K562 (cell line): ENCODE results near the gene TMEM217. TPM values are rescaled to one million over a fixed set of nuclear protein-coding genes. Genes with fewer than 3 reads are reported as not detected.

Experiments used
- CEBPB ChIP-seq: fragments of 450-650 bp; IDR thresholded peaks from 2 replicates; pipeline ENCODE4 v1.6.1; 2016; ENCODE audit warnings: missing genetic modification characterization, missing compliant biosample characterization
- DNMT1 ChIP-seq: fragments of 450-650 bp; IDR thresholded peaks from 2 replicates; pipeline ENCODE4 v1.6.1; 2016; ENCODE audit warnings: antibody characterized with exemption, mild to moderate bottlenecking
- JUN ChIP-seq, 2 experiments: sonication (generic) in 1 of 2; formaldehyde crosslinking in 1 of 2; IDR thresholded peaks; 2 replicates each; pipeline versions ENCODE4 v1.6.1 to v1.8.0; 2012 to 2022; ENCODE audit warnings: borderline replicate concordance in 2 of 2, mild to moderate bottlenecking in 2 of 2, improper control_type of control experiment in 1 of 2, low read depth in 1 of 2, low read length in 1 of 2, missing genetic modification reagents in 1 of 2
- STAG1 ChIP-seq: sonication (generic); formaldehyde crosslinking; IDR thresholded peaks from 2 replicates; pipeline ENCODE4 v1.5.0; 2020; ENCODE audit warnings: missing genetic modification reagents, borderline replicate concordance
- polyA plus RNA-seq, 8 experiments: library from polyadenylated mRNA; depleted of rRNA in 4 of 8; stranded (reverse) in 5 of 8; unstranded in 3 of 8; fragments of >200 nt; fragmentation: Nextera tagmentation in 2 of 8; fragmentation: Illumina TruSeq in 1 of 8; extraction: Ambion mirVana in 2 of 8; extraction: Trizol in 1 of 8; gene quantifications; 2 replicates each; pipeline versions ENCODE4 v1.2.1 to v1.2.3, GENCODE V29; 2011 to 2014; ENCODE audit warnings: inconsistent platforms in 1 of 8, missing spikeins in 1 of 8
- total RNA-seq, 7 experiments: library from RNA; depleted of rRNA in 6 of 7; stranded (reverse); fragments of >200 nt in 6 of 7; fragmentation: Illumina TruSeq in 2 of 7; extraction: Trizol in 2 of 7; gene quantifications; 2 replicates each; pipeline versions ENCODE4 v1.2.1 to v1.2.3, GENCODE V29; 2011 to 2021; ENCODE audit warnings: low replicate concordance in 1 of 7
- TF ChIP-seq, protein P1 (sequence below): fragments of 200-600 bp; sonication (generic); IDR thresholded peaks from one replicate; pipeline ENCODE4 v1.6.1; 2012; ENCODE audit warnings: mild to moderate bottlenecking, low read depth, low read length, inconsistent platforms
- TF ChIP-seq, protein P2 (sequence below): fragments of 250-450 bp; sonication (Bioruptor Pico); IDR thresholded peaks from 2 replicates; pipeline ENCODE4 v1.5.0; 2020; ENCODE audit warnings: mild to moderate bottlenecking
- TF ChIP-seq, protein P3 (sequence below): IDR thresholded peaks from 3 replicates; pipeline ENCODE4 v1.6.1; 2011; ENCODE audit warnings: borderline replicate concordance, mild to moderate bottlenecking, moderate library complexity; ENCODE audit not compliant: insufficient read length; ENCODE audit errors: extremely low read depth

The TMEM217 gene
- total and polyA plus RNA-seq, 9 of the 15 experiments (the other 6 are each of a cell fraction or from before 2014, with no cell fraction given): 1.3 to 8.0 (median 1.9) TPM

DNA sequence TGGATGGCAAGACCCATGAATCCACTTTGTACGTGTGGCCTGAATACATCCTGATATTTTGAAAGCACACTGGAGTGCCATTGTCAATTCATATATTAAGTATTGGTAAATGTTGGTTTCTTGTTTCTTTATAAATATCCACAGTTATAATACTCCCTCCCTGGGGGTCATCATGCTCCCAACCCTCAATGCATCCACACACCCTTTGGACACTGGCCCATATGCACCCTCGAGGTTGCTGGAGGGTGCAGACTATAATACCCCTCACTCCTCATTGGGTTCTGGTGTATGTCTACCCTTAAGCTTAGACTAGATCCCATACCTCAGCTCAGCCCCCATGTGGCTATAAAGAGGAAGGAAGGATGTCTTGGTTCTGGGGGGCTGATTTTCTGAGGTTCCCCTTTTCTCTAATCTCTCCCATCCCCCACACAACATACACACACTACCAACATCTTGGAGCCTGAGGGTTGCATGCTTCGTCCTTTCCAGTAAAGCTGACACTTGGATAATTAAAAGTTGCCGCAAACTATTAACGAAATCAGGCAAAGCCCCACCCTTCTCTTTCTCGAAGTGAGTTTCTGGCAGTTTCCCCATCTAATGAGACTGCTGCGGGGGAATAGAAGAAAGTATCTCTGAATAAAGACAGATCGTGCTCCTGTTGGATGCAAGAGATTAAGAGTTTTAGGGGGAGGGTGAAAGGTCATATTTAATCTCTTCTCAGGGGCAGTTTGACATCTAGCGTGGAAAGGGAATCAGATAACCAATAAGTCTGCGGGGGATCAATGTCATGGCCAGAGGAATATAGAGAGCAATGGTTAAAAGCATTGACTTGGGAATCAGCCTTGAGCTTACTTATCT is 80.6 kb downstream of the TMEM217 start (continued):
- TF ChIP-seq, protein P1, sequence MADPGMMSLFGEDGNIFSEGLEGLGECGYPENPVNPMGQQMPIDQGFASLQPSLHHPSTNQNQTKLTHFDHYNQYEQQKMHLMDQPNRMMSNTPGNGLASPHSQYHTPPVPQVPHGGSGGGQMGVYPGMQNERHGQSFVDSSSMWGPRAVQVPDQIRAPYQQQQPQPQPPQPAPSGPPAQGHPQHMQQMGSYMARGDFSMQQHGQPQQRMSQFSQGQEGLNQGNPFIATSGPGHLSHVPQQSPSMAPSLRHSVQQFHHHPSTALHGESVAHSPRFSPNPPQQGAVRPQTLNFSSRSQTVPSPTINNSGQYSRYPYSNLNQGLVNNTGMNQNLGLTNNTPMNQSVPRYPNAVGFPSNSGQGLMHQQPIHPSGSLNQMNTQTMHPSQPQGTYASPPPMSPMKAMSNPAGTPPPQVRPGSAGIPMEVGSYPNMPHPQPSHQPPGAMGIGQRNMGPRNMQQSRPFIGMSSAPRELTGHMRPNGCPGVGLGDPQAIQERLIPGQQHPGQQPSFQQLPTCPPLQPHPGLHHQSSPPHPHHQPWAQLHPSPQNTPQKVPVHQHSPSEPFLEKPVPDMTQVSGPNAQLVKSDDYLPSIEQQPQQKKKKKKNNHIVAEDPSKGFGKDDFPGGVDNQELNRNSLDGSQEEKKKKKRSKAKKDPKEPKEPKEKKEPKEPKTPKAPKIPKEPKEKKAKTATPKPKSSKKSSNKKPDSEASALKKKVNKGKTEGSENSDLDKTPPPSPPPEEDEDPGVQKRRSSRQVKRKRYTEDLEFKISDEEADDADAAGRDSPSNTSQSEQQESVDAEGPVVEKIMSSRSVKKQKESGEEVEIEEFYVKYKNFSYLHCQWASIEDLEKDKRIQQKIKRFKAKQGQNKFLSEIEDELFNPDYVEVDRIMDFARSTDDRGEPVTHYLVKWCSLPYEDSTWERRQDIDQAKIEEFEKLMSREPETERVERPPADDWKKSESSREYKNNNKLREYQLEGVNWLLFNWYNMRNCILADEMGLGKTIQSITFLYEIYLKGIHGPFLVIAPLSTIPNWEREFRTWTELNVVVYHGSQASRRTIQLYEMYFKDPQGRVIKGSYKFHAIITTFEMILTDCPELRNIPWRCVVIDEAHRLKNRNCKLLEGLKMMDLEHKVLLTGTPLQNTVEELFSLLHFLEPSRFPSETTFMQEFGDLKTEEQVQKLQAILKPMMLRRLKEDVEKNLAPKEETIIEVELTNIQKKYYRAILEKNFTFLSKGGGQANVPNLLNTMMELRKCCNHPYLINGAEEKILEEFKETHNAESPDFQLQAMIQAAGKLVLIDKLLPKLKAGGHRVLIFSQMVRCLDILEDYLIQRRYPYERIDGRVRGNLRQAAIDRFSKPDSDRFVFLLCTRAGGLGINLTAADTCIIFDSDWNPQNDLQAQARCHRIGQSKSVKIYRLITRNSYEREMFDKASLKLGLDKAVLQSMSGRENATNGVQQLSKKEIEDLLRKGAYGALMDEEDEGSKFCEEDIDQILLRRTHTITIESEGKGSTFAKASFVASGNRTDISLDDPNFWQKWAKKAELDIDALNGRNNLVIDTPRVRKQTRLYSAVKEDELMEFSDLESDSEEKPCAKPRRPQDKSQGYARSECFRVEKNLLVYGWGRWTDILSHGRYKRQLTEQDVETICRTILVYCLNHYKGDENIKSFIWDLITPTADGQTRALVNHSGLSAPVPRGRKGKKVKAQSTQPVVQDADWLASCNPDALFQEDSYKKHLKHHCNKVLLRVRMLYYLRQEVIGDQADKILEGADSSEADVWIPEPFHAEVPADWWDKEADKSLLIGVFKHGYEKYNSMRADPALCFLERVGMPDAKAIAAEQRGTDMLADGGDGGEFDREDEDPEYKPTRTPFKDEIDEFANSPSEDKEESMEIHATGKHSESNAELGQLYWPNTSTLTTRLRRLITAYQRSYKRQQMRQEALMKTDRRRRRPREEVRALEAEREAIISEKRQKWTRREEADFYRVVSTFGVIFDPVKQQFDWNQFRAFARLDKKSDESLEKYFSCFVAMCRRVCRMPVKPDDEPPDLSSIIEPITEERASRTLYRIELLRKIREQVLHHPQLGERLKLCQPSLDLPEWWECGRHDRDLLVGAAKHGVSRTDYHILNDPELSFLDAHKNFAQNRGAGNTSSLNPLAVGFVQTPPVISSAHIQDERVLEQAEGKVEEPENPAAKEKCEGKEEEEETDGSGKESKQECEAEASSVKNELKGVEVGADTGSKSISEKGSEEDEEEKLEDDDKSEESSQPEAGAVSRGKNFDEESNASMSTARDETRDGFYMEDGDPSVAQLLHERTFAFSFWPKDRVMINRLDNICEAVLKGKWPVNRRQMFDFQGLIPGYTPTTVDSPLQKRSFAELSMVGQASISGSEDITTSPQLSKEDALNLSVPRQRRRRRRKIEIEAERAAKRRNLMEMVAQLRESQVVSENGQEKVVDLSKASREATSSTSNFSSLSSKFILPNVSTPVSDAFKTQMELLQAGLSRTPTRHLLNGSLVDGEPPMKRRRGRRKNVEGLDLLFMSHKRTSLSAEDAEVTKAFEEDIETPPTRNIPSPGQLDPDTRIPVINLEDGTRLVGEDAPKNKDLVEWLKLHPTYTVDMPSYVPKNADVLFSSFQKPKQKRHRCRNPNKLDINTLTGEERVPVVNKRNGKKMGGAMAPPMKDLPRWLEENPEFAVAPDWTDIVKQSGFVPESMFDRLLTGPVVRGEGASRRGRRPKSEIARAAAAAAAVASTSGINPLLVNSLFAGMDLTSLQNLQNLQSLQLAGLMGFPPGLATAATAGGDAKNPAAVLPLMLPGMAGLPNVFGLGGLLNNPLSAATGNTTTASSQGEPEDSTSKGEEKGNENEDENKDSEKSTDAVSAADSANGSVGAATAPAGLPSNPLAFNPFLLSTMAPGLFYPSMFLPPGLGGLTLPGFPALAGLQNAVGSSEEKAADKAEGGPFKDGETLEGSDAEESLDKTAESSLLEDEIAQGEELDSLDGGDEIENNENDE: peak; percentile 17
- TF ChIP-seq, protein P2, sequence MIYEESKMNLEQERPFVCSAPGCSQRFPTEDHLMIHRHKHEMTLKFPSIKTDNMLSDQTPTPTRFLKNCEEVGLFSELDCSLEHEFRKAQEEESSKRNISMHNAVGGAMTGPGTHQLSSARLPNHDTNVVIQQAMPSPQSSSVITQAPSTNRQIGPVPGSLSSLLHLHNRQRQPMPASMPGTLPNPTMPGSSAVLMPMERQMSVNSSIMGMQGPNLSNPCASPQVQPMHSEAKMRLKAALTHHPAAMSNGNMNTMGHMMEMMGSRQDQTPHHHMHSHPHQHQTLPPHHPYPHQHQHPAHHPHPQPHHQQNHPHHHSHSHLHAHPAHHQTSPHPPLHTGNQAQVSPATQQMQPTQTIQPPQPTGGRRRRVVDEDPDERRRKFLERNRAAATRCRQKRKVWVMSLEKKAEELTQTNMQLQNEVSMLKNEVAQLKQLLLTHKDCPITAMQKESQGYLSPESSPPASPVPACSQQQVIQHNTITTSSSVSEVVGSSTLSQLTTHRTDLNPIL (CRISPR knock-in tag): peak; percentile 61; the same call in 1 of the 2 replicates
- TF ChIP-seq, protein P3, sequence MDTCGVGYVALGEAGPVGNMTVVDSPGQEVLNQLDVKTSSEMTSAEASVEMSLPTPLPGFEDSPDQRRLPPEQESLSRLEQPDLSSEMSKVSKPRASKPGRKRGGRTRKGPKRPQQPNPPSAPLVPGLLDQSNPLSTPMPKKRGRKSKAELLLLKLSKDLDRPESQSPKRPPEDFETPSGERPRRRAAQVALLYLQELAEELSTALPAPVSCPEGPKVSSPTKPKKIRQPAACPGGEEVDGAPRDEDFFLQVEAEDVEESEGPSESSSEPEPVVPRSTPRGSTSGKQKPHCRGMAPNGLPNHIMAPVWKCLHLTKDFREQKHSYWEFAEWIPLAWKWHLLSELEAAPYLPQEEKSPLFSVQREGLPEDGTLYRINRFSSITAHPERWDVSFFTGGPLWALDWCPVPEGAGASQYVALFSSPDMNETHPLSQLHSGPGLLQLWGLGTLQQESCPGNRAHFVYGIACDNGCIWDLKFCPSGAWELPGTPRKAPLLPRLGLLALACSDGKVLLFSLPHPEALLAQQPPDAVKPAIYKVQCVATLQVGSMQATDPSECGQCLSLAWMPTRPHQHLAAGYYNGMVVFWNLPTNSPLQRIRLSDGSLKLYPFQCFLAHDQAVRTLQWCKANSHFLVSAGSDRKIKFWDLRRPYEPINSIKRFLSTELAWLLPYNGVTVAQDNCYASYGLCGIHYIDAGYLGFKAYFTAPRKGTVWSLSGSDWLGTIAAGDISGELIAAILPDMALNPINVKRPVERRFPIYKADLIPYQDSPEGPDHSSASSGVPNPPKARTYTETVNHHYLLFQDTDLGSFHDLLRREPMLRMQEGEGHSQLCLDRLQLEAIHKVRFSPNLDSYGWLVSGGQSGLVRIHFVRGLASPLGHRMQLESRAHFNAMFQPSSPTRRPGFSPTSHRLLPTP: no peak
- TF ChIP-seq STAG1 (CRISPR knock-in tag) (no peak), DNMT1 (0 out of 2 replicates have a peak, but pooled peaks have one; percentile 8), CEBPB (tag) (no peak), JUN (IDR thresholded peaks at IDR 0.05; ENCODE audit: borderline replicate concordance, low read depth, low read length) (peak; percentile 37; the same call in 1 of the 2 replicates), JUN (CRISPR knock-in tag; IDR thresholded peaks at IDR 0.05; ENCODE audit: borderline replicate concordance) (no peak)
